Measurements from ENCODE around the gene EAF1. TPM values are rescaled to one million over a fixed set of nuclear protein-coding genes. Genes with fewer than 3 reads are reported as not detected.

Gene EAF1
- 13.7 TPM for polyA plus RNA-seq (2012; ENCODE audit: insufficient read length, low read depth)

GRCh38 chr3:15427182-15427880, at the start of gene EAF1, which contains the start of gene METTL6:
Gene EAF1 (plus strand): TSS chr3:15427598. CDS start chr3:15427780, 182 bp downstream.
Gene METTL6 (minus strand): TSS chr3:15427544. CDS start chr3:15426511, 1,033 bp downstream.
- TF ChIP-seq POLR2AphosphoS5 (IDR thresholded peaks at IDR 0.05; ENCODE audit: low read depth, low read length), result peak; percentile 88
- 0 out of 4 replicates have a peak, but pooled peaks of 1 of the 2 experiments have one; percentile 9 for TF ChIP-seq REST (IDR thresholded peaks at IDR 0.05; ENCODE audit: insufficient read depth in 1 of 2, low read depth in 2 of 2, low read length in 2 of 2)
- peak; percentile 56; the same call in 1 of the 2 replicates for TF ChIP-seq TAF1 (IDR thresholded peaks at IDR 0.05; ENCODE audit: borderline replicate concordance, insufficient read depth, low read length)
- TF ChIP-seq SIN3A (IDR thresholded peaks at IDR 0.05; ENCODE audit: borderline replicate concordance, insufficient read depth, low read length), result no peak
- no peak for TF ChIP-seq FOXP2 (optimal IDR thresholded peaks at IDR 0.05; ENCODE audit: borderline replicate concordance, extremely low read depth, extremely low read length, insufficient read depth)

- TF ChIP-seq FOXP2 (optimal IDR thresholded peaks at IDR 0.05; ENCODE audit: borderline replicate concordance, extremely low read depth, extremely low read length, insufficient read depth) (no peak), SIN3A (IDR thresholded peaks at IDR 0.05; ENCODE audit: borderline replicate concordance, insufficient read depth, low read length) (peak; percentile 76; the same call in 1 of the 2 replicates)
Observed at GRCh38 chr3:15377961-15378791, 49.2 kb upstream of the EAF1 start.

GRCh38 chr3:15380980-15381890, 46.2 kb upstream of the EAF1 start:
- TF ChIP-seq FOXP2 (optimal IDR thresholded peaks at IDR 0.05; ENCODE audit: borderline replicate concordance, extremely low read depth, extremely low read length, insufficient read depth), result no peak
- TF ChIP-seq SIN3A (IDR thresholded peaks at IDR 0.05; ENCODE audit: borderline replicate concordance, insufficient read depth, low read length), result no peak
- TF ChIP-seq REST (IDR thresholded peaks at IDR 0.05; ENCODE audit: insufficient read depth in 1 of 2, low read depth in 2 of 2, low read length in 2 of 2), result no peak
- no peak for TF ChIP-seq POLR2AphosphoS5 (IDR thresholded peaks at IDR 0.05; ENCODE audit: low read depth, low read length)
- no peak for TF ChIP-seq TAF1 (IDR thresholded peaks at IDR 0.05; ENCODE audit: borderline replicate concordance, insufficient read depth, low read length)

GRCh38 chr3:15382405-15382923, 44.9 kb upstream of the EAF1 start:
- TF ChIP-seq FOXP2 (optimal IDR thresholded peaks at IDR 0.05; ENCODE audit: borderline replicate concordance, extremely low read depth, extremely low read length, insufficient read depth) (no peak), REST (IDR thresholded peaks at IDR 0.05; ENCODE audit: insufficient read depth in 1 of 2, low read depth in 2 of 2, low read length in 2 of 2) (no peak), SIN3A (IDR thresholded peaks at IDR 0.05; ENCODE audit: borderline replicate concordance, insufficient read depth, low read length) (no peak), TAF1 (IDR thresholded peaks at IDR 0.05; ENCODE audit: borderline replicate concordance, insufficient read depth, low read length) (no peak), POLR2AphosphoS5 (IDR thresholded peaks at IDR 0.05; ENCODE audit: low read depth, low read length) (no peak)
